GM12875 (cell line): Measurements from ENCODE around the gene OGFRL1.
"Not testable (repeated sequence)": the region's sequence is repeated elsewhere in the genome, so short reads cannot be mapped to it uniquely, and the experiment has no call there.

ENCODE experiments used
- H3K4me3 ChIP-seq: one replicate; pipeline ENCODE4 v1.5.1; 2011; ENCODE audit warnings: low read depth, low read length, control low read depth
- CTCF ChIP-seq: IDR thresholded peaks from 2 replicates; pipeline ENCODE4 v1.5.1; 2011; ENCODE audit warnings: low read depth, mild to moderate bottlenecking, control low read depth, inconsistent platforms, low read length, moderate library complexity, borderline replicate concordance; ENCODE audit not compliant: insufficient read depth

The OGFRL1 gene

GRCh38 chr6:71262914-71263313, 25.7 kb upstream of the OGFRL1 start:
- H3K4me3 ChIP-seq, result no peak overlapping the region
- no peak for TF ChIP-seq CTCF

GRCh38 chr6:71266392-71266791, 22.2 kb upstream of the OGFRL1 start:
- not testable (repeated sequence) for H3K4me3 ChIP-seq

GRCh38 chr6:71268735-71269437, 19.7 kb upstream of the OGFRL1 start:
- TF ChIP-seq CTCF, result no peak
- H3K4me3 ChIP-seq, result no peak overlapping the region

- TF ChIP-seq CTCF, result no peak
Measured at GRCh38 chr6:71277926-71278600, 10.5 kb upstream of the OGFRL1 start.

GRCh38 chr6:71279321-71279720, 9.3 kb upstream of the OGFRL1 start:
- no peak overlapping the region for H3K4me3 ChIP-seq
- no peak for TF ChIP-seq CTCF

More at GRCh38 chr6:71277926-71278600, 10.5 kb upstream of the OGFRL1 start:
- no peak overlapping the region for H3K4me3 ChIP-seq

- TF ChIP-seq CTCF, result no peak
- H3K4me3 ChIP-seq, result no peak overlapping the region
Measured at GRCh38 chr6:71279740-71280139, 8.9 kb upstream of the OGFRL1 start.

- no peak for TF ChIP-seq CTCF
- no peak overlapping the region for H3K4me3 ChIP-seq
Measured at GRCh38 chr6:71280701-71281100, 7.9 kb upstream of the OGFRL1 start.
